Muscle of leg (tissue), 11 donors: ENCODE results near the gene SLC39A1. TPM values are rescaled to one million over a fixed set of nuclear protein-coding genes. Genes with fewer than 3 reads are reported as not detected.

Source experiments
- DNase-seq: peaks from one replicate; pipeline ENCODE4 v3.0.0; 2013
- H3K27ac ChIP-seq: one replicate; pipeline ENCODE4 v1.5.1; 2013; ENCODE audit warnings: mild to moderate bottlenecking, low read length, control low read depth
- H3K27me3 ChIP-seq: one replicate; pipeline ENCODE4 v1.6.1; 2013; ENCODE audit warnings: low read length; ENCODE audit not compliant: control insufficient read depth, insufficient read depth
- H3K36me3 ChIP-seq: one replicate; pipeline ENCODE4 v1.6.1; 2013; ENCODE audit warnings: low read length; ENCODE audit not compliant: control insufficient read depth, insufficient read depth
- H3K4me1 ChIP-seq: one replicate; pipeline ENCODE4 v1.6.1; 2013; ENCODE audit warnings: low read length; ENCODE audit not compliant: control insufficient read depth, insufficient read depth
- H3K4me3 ChIP-seq: one replicate; pipeline ENCODE4 v1.5.1; 2013; ENCODE audit warnings: low read length, control low read depth
- H3K9me3 ChIP-seq: replicated peaks from 2 replicates; pipeline ENCODE4 v1.6.1; 2013; ENCODE audit warnings: low read depth, low read length; ENCODE audit not compliant: control insufficient read depth
- WGBS: methylation state at CpG from one replicate; pipeline ENCODE4 v1.1.5; 2013; ENCODE audit warnings: missing lambda C conversion rate; ENCODE audit not compliant: insufficient coverage; 5-methylcytosine and 5-hydroxymethylcytosine counted together
- polyA plus RNA-seq, 8 donors: library from polyadenylated mRNA; unstranded; fragments of 120-200 nt; gene quantifications; one replicate each; pipeline versions ENCODE4 v1.2.1 to v1.2.3, GENCODE V29; 2013; ENCODE audit warnings: inconsistent platforms in 1 of 8, low replicate concordance in 1 of 8; ENCODE audit not compliant: insufficient read length in 8 of 8, insufficient read depth in 1 of 8
- total RNA-seq: library from RNA; stranded (reverse); fragments of 120-200 nt; gene quantifications from one replicate; pipeline ENCODE4 v1.2.4, GENCODE V29; 2013

SLC39A1 gene
- total and polyA plus RNA-seq, 9 donors, result 33.0 to 59.2 (median 44.4) TPM

GRCh38 chr1:153963850-153964331 is 554 bp upstream of the SLC39A1 start:
- Histone ChIP-seq H3K4me1 (peaks cover 52% of the 10 kb centered on the region), H3K36me3 (peaks cover 21% of the 10 kb centered on the region), H3K27me3 (no peaks in the 10 kb centered on the region), H3K9me3 (no peaks in the 10 kb centered on the region), H3K27ac (peak overlapping the region; percentile 87), H3K4me3 (peak overlapping the region; percentile 76)
- no peak for DNase-seq
- WGBS, result 1% methylated on average over 18 of the region's 22 CpGs

DNA sequence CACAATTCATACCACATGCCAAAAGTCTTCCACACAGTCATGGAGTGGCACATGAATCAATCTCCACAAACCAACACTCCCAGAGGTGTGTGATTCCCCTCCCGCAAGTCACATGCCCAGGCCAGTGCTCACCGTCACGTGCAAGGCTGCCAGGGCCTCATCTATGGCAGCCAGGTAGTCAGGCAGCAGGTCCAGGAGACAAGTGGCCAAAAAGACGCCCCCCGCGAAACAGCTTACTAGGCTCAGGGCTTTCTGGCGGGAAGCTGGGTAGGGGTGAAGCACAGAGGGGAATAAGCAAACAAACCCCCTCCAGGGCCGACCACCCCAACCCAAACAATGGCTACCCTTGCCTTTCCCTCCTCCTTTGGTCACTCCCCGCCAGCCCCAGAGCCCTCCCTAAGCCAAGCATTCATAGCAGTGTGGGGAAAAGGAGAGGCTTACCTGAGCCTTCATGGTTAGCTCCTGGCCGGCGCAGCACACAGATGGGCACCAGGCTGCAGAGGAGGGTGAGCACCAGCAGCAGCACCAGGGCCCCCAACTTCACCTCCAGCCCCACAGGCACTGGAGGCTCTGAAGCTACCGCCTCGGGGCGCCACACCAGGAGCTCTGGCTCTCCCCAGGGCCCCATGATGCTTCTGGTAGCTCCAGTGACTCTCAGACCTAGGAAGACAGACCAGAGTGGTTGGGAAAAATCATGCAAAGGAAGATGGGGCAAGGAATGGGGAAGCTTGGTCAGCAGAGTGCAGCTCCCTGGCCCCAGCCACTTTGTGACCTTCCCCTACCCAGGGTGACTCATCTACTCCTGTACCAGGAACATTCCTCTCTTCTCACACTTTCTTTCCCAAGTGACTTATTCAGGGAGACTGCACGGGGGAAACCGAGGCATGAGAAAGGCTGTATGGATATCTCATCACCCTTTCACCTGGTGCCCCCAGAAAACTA is 978 bp downstream of the SLC39A1 start:
- Histone ChIP-seq H3K4me1 (peaks cover 46% of the 10 kb centered on the region), H3K27ac (peak overlapping the region; percentile 87), H3K27me3 (no peaks in the 10 kb centered on the region), H3K36me3 (peaks cover 21% of the 10 kb centered on the region), H3K4me3 (peak overlapping the region; percentile 76), H3K9me3 (no peaks in the 10 kb centered on the region)
- 25% methylated on average over 4 of the region's 16 CpGs for WGBS
- peak; percentile 42 for DNase-seq

DNA sequence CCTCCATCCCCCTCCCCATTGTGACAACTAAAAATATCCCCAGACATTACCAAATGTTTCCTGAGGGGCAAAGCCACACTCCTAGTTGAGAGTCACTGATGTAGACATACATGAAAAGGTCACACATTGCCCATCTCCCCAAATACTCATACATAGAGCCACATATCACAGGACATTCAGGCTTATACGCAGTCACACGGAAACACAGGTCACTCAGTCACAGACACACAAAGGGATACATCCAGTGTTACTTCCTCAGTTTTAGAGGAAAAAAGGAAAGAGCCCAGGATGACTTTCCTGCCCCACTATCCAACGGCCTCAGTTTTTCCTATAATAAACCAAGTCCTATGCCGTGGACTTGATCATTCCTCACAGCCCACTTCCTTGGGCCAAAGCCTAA is 1.9 kb downstream of the SLC39A1 start:
- WGBS, result no CpG with 5 or more reads among the region's 4 CpGs
- Histone ChIP-seq H3K27me3 (no peaks in the 10 kb centered on the region), H3K4me3 (no peak overlapping the region), H3K36me3 (peaks cover 21% of the 10 kb centered on the region), H3K4me1 (peaks cover 53% of the 10 kb centered on the region), H3K27ac (no peak overlapping the region), H3K9me3 (no peaks in the 10 kb centered on the region)
- DNase-seq, result no peak

GRCh38 chr1:153960206-153960605 is 3.1 kb downstream of the SLC39A1 start:
- H3K4me3 ChIP-seq, result no peak overlapping the region
- no peak for DNase-seq

DNA sequence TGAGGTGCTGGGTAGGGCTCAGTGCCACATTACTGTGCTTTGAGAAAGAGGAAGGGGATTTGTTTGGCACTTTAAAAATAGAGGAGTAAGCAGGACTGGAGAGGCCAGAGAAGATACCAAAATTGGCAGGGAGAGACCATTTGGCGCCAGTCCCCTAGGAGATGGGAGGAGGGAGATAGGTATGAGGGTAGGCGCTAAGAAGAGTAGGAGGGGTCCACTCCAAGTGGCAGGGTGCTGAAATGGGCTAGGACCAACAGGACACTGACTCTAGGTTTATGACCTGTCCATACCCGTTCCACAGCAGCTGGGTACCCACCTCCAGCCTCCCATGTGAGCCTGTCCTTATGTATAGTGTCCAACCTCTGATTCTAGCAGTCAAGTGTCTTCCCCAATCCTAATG is 3.9 kb downstream of the SLC39A1 start:
- peaks cover 46% of the 10 kb centered on the region for H3K4me1 ChIP-seq
- no peaks in the 10 kb centered on the region for H3K27me3 ChIP-seq
- no peaks in the 10 kb centered on the region for H3K9me3 ChIP-seq
- peaks cover 27% of the 10 kb centered on the region for H3K36me3 ChIP-seq
- DNase-seq, result peak; percentile 39
- H3K27ac ChIP-seq, result peak overlapping the region; percentile 93
- 73% methylated on average over 2 of the region's 3 CpGs for WGBS
- H3K4me3 ChIP-seq, result no peak overlapping the region

More at GRCh38 chr1:153960206-153960605, 3.1 kb downstream of the SLC39A1 start:
- WGBS, result 94% methylated on average over 11 of the region's 11 CpGs
- H3K4me1 ChIP-seq, result peaks cover 48% of the 10 kb centered on the region
- H3K36me3 ChIP-seq, result peaks cover 21% of the 10 kb centered on the region
- no peak overlapping the region for H3K27ac ChIP-seq
- H3K27me3 ChIP-seq, result no peaks in the 10 kb centered on the region
- H3K9me3 ChIP-seq, result no peaks in the 10 kb centered on the region

DNA sequence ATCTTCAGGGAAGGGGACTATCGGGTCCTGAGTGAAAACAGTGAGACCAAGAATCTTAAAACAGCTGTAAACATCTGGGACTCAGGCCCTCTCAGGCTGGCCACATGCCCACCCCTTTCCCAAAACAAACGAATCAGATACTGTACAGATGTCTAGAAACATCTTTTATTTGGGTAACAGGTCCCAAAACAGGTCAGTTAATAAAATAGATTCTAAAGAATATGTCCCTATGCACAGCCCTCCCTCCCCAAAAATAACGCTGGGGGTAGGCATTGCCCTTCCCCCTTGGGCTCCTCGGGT is 4.4 kb downstream of the SLC39A1 start:
- H3K4me1 ChIP-seq, result peaks cover 42% of the 10 kb centered on the region
- H3K27ac ChIP-seq, result peak overlapping the region; percentile 93
- WGBS, result 20% methylated on average over 1 of the region's 4 CpGs
- H3K4me3 ChIP-seq, result peak overlapping the region; percentile 31
- H3K9me3 ChIP-seq, result no peaks in the 10 kb centered on the region
- no peak for DNase-seq
- peaks cover 32% of the 10 kb centered on the region for H3K36me3 ChIP-seq
- no peaks in the 10 kb centered on the region for H3K27me3 ChIP-seq

- Histone ChIP-seq H3K27me3 (no peaks in the 10 kb centered on the region), H3K36me3 (peaks cover 37% of the 10 kb centered on the region), H3K4me1 (peaks cover 41% of the 10 kb centered on the region), H3K27ac (peak within 1 kb of the TSS; percentile 93), H3K4me3 (peak within 1 kb of the TSS; percentile 92), H3K9me3 (no peaks in the 10 kb centered on the region)
- under 1% methylated on average over 61 of the region's 75 CpGs for WGBS
- DNase-seq, result peak; percentile 100
These were observed 5.0 kb downstream of the SLC39A1 start, which contains the start of gene CRTC2 for GRCh38 chr1:153958111-153958960. Gene CRTC2, minus strand, starts transcription at chr1:153958612. Its CDS starts 115 bp downstream, at chr1:153958497.

GRCh38 chr1:153957744-153958110 is 5.6 kb downstream of the SLC39A1 start:
- peaks cover 38% of the 10 kb centered on the region for H3K4me1 ChIP-seq
- no peak for DNase-seq
- no peaks in the 10 kb centered on the region for H3K27me3 ChIP-seq
- H3K27ac ChIP-seq, result peak overlapping the region; percentile 86
- H3K36me3 ChIP-seq, result peaks cover 41% of the 10 kb centered on the region
- no peaks in the 10 kb centered on the region for H3K9me3 ChIP-seq
- WGBS, result 0% methylated on average over 9 of the region's 13 CpGs
- H3K4me3 ChIP-seq, result peak overlapping the region; percentile 92

- Histone ChIP-seq H3K36me3 (peaks cover 46% of the 10 kb centered on the region), H3K27ac (no peak overlapping the region), H3K4me1 (peaks cover 33% of the 10 kb centered on the region), H3K27me3 (no peaks in the 10 kb centered on the region), H3K4me3 (peak overlapping the region; percentile 92), H3K9me3 (no peaks in the 10 kb centered on the region)
- DNase-seq, result no peak
- no CpG with 5 or more reads among the region's 6 CpGs for WGBS
These were observed 6.2 kb downstream of the SLC39A1 start for GRCh38 chr1:153956997-153957715.
